Stimulated activated naive CD4-positive, alpha-beta T cell treated with Interleukin-2 at 50 U/mL for 16 hours (primary cell): ENCODE measurements around the gene BANF1.
"Not testable (repeated sequence)": the region's sequence is repeated elsewhere in the genome, so short reads cannot be mapped to it uniquely, and the experiment has no call there.

Source experiments
- DNase-seq: peaks from one replicate; lab custom pipeline; 2025; lab: John Stamatoyannopoulos, UW

The BANF1 gene

GRCh38 chr11:65978391-65979238, 23.7 kb upstream of the BANF1 start:
- no peak for DNase-seq

GRCh38 chr11:65979261-65979759, 23.0 kb upstream of the BANF1 start:
- DNase-seq = no peak

- no peak for DNase-seq
Observed at GRCh38 chr11:65981101-65981740, 21.1 kb upstream of the BANF1 start.

- no peak for DNase-seq
Observed at GRCh38 chr11:65981972-65982823, 20.1 kb upstream of the BANF1 start.

GRCh38 chr11:65982824-65983588, 19.3 kb upstream of the BANF1 start:
- DNase-seq = no peak

GRCh38 chr11:65983589-65983987, 18.7 kb upstream of the BANF1 start:
- no peak for DNase-seq

- no peak for DNase-seq
Observed at GRCh38 chr11:65987336-65987735, 15.0 kb upstream of the BANF1 start.

- DNase-seq = peak; percentile 85
Observed at GRCh38 chr11:65988791-65989592, 13.3 kb upstream of the BANF1 start.

- no peak for DNase-seq
Observed at GRCh38 chr11:65992056-65992455, 10.2 kb upstream of the BANF1 start.

- no peak for DNase-seq
Observed at GRCh38 chr11:65997286-65997685, 5.0 kb upstream of the BANF1 start.

GRCh38 chr11:66002648-66003225, 434 bp downstream of the BANF1 start:
- peak; percentile 78 for DNase-seq

GRCh38 chr11:66003291-66003690, 988 bp downstream of the BANF1 start:
- DNase-seq = no peak

- no peak for DNase-seq
Observed at GRCh38 chr11:66004186-66004585, 1.9 kb downstream of the BANF1 start.

GRCh38 chr11:66006134-66006890, 4.0 kb downstream of the BANF1 start:
- DNase-seq = no peak

GRCh38 chr11:66006891-66007176, 4.5 kb downstream of the BANF1 start:
- DNase-seq = no peak

- DNase-seq = no peak
Observed at GRCh38 chr11:66007201-66007634, 4.9 kb downstream of the BANF1 start.

GRCh38 chr11:66008095-66008467, 5.8 kb downstream of the BANF1 start:
- DNase-seq = no peak

- no peak for DNase-seq
Observed at GRCh38 chr11:66008468-66009101, 6.3 kb downstream of the BANF1 start.

- DNase-seq = not testable (repeated sequence)
Observed at GRCh38 chr11:66010036-66010435, 7.7 kb downstream of the BANF1 start.
